Activated naive CD4-positive, alpha-beta T cell treated with anti-CD3 and anti-CD28 coated beads, Interleukin-2, amount 50 U/mL, for 16 hours (primary cell): ENCODE measurements around the gene SMYD5.
"Not testable (repeated sequence)": the region's sequence is repeated elsewhere in the genome, so short reads cannot be mapped to it uniquely, and the experiment has no call there.

Source experiments
- DNase-seq: peaks from one replicate; pipeline ENCODE4 v3.0.0-alpha.2; 2020

The SMYD5 gene

DNA sequence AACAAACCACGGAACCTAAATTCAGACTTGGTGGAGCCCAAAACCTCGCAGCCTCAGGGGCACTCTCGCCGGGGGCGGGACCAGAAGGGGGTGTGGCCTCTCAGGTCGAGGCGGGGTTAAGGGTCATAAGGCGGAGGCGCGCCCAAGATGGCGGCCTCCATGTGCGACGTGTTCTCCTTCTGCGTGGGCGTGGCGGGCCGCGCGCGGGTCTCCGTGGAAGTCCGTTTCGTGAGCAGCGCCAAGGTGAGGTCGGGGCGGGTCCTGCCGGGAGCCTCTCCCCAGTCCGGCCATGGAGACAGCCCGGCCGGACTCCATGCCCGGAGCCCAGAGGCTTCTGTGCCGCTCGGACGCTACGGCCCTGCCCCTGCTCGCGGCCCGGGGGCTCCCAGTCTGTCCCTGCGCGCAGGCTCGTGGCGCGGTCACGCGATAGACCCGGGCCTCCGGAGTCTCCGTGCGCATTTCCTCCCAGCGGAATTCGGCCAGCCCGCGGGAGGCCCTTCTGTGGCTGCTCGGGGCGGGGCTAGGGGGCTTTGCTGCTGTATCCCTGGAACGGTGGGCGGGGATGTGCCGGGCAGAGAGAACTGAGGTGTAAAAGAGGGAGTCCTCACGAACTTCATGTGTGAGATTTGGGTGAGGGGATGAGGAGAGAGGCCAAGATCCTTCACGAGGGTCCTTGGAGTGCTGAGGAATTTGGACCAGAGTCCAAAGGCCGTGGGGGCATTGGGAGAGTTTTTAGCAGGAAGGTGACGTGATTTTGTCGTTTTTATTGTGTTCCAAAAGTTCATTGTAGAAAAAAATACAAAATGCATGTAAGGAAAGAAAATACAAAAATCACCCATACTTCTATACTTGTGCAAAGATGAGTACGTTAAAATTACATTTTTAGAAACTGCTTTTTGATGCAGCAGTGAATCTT, at the start of gene SMYD5:
Gene SMYD5, plus strand, starts transcription at position 126 of the 916 bp plus-strand sequence. Its CDS starts 22 bp downstream, at position 148.
- DNase-seq = peak; percentile 94

DNA sequence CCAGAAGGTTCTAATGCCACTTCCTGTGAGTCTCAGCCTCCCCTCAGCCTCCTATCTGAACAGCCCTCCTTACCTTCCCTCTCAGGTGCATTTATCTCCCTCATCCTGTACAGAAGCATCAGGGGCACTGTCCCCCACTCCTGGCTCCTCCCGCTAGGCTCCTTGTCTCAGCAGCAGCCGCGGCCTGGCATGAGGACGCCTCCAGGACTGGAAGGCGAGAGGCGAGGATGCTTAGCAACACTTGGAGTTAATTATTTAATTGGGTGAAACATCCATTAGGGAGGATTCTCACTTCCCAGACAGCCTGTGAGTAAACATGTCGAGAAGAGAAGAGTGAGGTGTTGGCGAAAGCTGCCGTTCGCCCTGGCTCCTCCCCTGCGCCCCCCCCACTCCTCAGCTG, 48.1 kb upstream of the SMYD5 start:
- not testable (repeated sequence) for DNase-seq

GRCh38 chr2:73166813-73167212, 47.2 kb upstream of the SMYD5 start:
- DNase-seq = not testable (repeated sequence)

- not testable (repeated sequence) for DNase-seq
Observed at GRCh38 chr2:73168348-73168747, 45.7 kb upstream of the SMYD5 start.

DNA sequence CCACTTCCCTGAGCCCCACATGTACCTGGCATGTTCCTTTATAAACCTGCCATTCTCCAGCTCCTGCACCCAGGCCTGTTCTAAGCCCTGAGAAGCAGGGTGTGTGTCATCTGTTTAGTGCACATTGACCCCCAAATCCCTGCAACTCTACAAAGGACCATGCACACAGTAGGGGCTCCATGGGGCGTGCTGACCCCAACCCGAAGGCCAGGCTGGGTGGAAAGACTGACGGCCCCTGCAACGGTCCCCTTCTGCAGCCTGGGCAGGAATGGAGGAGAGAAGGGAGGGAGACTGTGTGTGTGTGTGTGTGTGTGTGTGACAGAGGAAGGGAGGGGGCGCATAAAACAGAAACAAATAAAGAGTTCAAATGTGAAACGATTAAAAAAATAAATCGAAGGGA, 43.7 kb upstream of the SMYD5 start:
- DNase-seq = not testable (repeated sequence)

- peak; percentile 60 for DNase-seq
Observed at GRCh38 chr2:73172963-73173362, 41.1 kb upstream of the SMYD5 start.

DNA sequence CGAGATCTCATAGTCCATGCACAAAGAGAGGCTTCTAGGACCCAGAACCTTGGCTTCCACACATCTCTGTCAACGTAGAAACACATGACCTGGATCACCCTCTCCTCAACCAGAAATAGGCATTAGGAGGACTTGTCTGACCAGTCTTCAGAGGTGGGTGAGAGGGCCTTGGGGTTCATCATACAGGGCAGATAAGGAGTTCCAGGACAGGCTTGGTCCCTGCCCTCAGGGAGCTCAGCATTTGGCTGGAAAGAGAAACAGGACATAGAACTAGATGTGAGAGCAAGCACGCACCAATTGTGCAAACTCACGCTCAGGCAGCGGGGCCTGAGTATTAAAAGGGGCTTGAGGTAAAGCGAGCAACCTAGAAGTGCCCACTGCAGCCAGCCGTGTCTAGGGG, 40.3 kb upstream of the SMYD5 start:
- no peak for DNase-seq

DNA sequence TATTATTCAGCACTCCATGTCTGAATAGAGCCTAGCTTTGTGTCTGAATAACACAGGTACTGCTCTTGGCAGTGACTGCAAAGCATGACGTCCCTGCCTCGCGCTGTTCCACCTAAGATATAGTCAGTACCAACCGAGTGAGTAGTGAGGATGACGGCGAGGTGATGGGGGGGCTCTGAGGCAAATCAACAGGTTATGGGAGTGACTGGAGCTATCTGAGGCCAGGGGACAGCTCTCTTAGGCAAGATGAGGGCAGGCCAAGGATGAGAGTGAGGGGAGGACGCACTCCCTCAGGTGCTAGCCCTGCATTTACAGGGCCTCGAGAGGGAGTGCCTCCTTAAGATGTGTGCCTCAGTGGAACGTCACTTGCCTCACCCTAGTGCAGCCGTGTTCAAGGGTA, 39.8 kb upstream of the SMYD5 start:
- DNase-seq = no peak

DNA sequence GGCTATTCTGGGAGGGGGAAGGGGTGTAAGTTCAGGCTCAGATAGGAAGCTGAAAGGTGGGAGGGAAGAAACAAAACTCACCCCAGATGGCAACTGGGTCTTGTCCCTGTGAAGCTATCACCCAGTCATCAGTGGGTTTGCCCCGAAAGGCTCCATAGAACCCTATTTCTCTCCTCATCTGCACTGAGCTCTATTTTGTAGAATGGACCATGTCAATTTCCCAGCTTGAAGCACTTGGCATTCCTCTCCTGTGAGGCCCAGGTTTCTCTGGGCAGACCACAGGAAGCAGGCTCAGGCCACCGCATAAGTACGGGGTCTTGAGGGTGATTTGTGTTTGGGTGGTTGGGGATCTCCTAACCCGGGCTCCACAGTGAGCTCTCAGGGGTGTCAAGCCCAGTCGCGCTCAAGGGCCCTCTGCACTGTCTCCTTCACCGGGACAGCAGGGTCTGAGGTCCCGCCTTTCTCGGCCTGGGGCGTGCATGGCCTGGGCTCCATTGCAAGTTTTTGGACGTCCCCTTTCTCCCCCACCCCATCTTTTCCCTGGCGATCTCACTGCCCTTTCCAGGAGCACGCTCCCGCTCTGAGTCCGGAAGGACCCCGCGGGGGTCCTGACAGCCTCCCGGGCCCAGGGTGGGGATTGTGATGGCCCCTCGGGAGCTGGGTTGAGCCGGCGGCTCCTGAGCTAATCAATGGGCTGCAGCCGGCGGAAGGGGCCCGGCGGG, 38.9 kb upstream of the SMYD5 start:
- no peak for DNase-seq

GRCh38 chr2:73175663-73176204, 38.3 kb upstream of the SMYD5 start:
- DNase-seq = peak; percentile 77

DNA sequence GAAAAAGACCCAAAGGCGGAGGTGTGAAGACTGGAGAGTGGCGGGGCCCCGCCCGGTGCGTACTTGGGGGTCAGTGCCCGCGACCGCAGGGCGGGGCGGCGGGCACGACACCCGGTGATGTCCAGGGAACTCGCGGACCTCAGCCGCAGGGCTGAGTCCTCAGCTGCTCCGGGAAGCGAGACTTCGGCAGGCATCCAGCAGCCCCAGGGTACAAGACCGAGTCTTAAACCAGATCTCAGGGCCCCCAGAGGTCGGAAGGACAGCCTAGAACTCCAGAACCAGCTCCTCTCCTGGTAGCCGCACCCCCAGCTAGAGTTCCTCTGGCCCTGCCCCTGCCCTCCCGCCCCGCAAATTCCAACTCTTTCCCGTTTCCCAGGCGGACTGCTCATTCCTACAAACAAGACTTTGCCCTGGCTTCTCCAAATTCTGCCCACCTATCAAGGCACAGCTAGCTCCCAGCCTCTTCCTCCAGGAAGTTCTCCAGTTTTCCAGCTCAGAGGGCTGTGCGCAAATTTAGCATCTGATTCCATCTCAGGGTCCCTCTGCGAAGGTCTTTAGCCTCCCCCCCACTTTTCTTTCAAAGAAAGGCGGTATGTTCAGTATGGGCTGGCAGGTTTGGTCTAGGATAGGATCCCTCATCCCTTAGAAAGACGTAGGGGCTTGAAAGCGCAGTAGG, 37.7 kb upstream of the SMYD5 start:
- no peak for DNase-seq

DNA sequence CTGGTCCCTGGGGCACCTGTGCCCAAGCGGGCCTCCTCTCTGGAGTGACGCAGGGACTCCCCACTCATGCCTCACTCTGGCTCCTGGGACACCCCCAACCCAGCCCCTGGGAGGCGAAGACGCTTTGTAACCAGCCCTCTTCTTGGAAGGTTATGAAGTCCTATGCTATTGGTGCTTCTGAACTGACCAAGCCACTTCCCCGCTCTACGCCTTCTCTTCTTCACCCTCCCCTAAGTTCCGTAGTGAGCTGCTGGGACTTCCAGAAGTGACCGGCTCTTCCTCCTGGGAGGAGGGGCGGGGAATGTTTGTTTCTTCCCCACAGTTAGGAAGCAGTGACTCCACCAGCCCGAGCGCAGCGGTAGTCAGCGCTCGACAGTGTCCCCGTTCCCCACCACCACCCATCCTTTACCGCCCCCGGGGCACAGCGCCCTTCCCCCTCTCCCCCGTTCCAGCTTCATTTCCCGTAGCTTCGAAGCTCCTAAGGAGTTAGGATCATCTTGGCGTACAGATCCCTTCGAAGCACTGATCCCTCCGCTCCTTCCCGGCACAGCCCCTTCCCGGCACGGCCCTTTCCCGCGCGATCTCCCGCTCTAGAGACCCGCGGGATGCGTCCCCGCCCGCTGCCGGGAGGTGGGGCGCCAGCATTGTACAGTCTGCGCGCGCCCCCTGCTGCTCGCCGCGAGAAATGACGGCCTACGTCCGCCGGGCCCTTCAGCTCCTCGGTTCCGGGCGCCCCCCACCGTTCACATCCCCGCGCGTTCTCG, 37.0 kb upstream of the SMYD5 start:
- peak; percentile 91 for DNase-seq

- DNase-seq = no peak
Observed at GRCh38 chr2:73177645-73178255, 36.3 kb upstream of the SMYD5 start.

DNA sequence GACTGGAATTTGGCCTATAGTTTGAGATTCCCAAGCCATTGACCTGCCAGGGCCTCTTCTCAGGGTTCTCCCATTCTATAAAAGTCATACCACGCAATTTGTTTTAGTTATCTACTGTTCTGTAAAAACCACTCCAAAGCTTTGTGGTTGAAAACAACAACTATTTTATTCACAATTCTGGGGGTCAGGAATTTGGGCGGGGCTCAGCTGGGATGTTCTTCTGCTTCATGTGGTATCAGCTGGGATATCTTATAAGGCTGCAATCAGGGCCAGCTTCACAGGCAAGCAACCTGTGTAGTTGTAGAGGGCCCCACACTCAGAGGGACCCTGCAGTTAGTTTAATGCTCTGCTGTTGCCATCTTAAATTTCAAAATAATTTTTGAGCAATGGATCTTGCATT, 28.1 kb upstream of the SMYD5 start:
- no peak for DNase-seq

GRCh38 chr2:73187549-73187948, 26.5 kb upstream of the SMYD5 start:
- no peak for DNase-seq

- DNase-seq = no peak
Observed at GRCh38 chr2:73197579-73197978, 16.5 kb upstream of the SMYD5 start.

DNA sequence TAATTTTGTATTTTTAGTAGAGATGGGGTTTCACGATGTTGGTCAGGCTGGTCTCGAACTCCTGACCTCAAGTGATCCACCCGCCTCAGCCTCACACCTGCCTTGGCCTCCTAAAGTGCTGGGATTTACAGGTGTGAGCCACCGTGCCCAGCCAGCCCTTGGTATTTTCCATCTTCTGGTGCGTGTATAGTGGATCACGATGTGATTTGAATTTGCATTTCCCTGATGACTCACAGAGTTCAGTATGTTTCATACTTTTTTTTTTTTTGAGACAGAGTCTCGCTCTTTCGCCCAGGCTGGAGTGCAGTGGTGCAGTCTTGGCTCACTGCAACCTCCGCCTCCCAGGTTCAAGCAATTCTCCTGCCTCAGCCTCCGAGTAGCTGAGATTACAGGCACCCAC, 13.8 kb upstream of the SMYD5 start:
- not testable (repeated sequence) for DNase-seq

DNA sequence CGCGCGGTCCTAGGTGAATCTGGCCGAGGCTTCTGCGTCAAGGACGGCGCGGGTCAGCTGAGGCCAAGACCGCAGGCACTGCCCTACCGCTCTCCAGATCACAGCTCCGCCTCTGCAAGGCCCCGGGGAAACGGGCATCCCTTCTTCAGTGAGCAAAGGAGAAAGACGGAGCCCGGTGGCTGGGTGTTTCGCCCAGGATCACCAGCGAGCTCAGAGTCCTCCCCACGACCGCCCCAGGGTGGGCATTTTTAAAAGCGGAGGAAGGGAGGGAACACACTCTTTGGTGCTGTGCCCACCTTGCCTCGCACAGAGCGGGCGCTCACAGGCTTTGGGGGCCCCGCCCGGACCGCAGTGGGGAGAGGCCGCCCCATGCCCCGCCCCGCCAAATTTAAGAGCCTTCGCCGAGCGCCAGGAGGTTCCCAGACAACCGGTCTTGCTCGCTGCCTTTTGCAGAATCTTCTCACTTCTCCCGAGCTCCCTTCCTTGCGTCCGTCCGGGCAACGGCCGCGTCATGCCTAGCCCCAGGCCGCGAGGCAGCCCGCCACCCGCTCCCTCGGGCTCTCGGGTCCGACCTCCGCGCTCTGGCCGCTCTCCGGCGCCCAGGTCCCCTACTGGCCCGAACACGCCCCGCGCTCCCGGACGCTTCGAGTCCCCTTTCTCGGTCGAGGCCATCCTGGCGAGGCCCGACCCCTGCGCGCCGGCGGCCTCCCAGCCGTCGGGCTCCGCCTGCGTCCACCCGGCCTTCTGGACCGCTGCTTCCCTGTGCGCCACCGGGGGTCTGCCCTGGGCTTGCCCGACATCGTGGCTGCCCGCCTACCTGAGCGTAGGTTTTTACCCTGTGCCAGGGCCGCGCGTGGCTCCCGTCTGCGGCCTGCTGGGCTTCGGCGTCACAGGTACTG, 11.6 kb upstream of the SMYD5 start, which contains the start of gene NOTO:
Gene NOTO, plus strand, starts transcription at position 419 of the 899 bp plus-strand sequence. Its CDS starts 93 bp downstream, at position 512.
- peak; percentile 19 for DNase-seq

- DNase-seq = no peak
Observed at GRCh38 chr2:73203055-73203681, 10.9 kb upstream of the SMYD5 start.

DNA sequence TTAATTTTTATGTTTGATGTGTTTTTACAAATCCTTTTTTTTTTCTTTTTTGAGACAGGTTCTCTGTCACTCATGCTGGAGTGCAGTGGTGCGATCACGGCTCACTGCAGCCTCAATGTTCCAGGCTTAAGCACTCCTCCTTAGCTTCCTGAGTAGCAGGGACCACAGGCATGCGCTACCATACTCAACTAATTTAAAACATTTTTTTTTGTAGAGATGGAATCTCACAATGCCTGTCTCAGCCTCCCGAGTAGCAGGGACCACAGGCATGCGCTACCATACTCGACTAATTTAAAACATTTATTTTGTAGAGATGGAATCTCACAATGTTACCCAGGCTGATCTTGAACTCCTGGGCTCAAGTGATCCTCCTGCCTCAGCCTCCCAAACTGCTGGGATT, 8.4 kb upstream of the SMYD5 start:
- DNase-seq = no peak
